Measurements from ENCODE around the gene NME9.

Gene NME9

GRCh38 chr3:138334608-138335007 lies 5.0 kb upstream of the NME9 start:
- no peak for DNase-seq (ENCODE audit: low read depth in 2 of 2)

- DNase-seq (ENCODE audit: low read depth in 2 of 2): no peak
Measured at GRCh38 chr3:138332472-138333073, 2.9 kb upstream of the NME9 start.

GRCh38 chr3:138331143-138331894 lies 1.7 kb upstream of the NME9 start:
- no peak for DNase-seq (ENCODE audit: low read depth in 2 of 2)

GRCh38 chr3:138329984-138330293 lies 288 bp upstream of the NME9 start:
- no peak for DNase-seq (ENCODE audit: low read depth in 2 of 2)

- DNase-seq (ENCODE audit: low read depth in 2 of 2): no peak
Measured at GRCh38 chr3:138328341-138328740, 1.3 kb downstream of the NME9 start.

GRCh38 chr3:138327831-138328230 lies 1.8 kb downstream of the NME9 start:
- no peak for DNase-seq (ENCODE audit: low read depth in 2 of 2)

- no peak for DNase-seq (ENCODE audit: low read depth in 2 of 2)
Measured at GRCh38 chr3:138326866-138327595, 2.6 kb downstream of the NME9 start.

- no peak for DNase-seq (ENCODE audit: low read depth in 2 of 2)
Measured at GRCh38 chr3:138325990-138326389, 3.7 kb downstream of the NME9 start.

- no peak for DNase-seq (ENCODE audit: low read depth in 2 of 2)
Measured at GRCh38 chr3:138323971-138324370, 5.7 kb downstream of the NME9 start.

- no peak for DNase-seq (ENCODE audit: low read depth in 2 of 2)
Measured at GRCh38 chr3:138317687-138318086, 12.0 kb downstream of the NME9 start.

- DNase-seq (ENCODE audit: low read depth in 2 of 2): no peak
Measured at GRCh38 chr3:138314751-138315150, 14.9 kb downstream of the NME9 start.

- no peak for DNase-seq (ENCODE audit: low read depth in 2 of 2)
Measured at GRCh38 chr3:138310494-138310893, 19.2 kb downstream of the NME9 start.

GRCh38 chr3:138308783-138309182 lies 20.9 kb downstream of the NME9 start:
- DNase-seq (ENCODE audit: low read depth in 2 of 2): no peak

- no peak for DNase-seq (ENCODE audit: low read depth in 2 of 2)
Measured at GRCh38 chr3:138307899-138308298, 21.8 kb downstream of the NME9 start.

GRCh38 chr3:138303474-138303873 lies 26.2 kb downstream of the NME9 start:
- no peak for DNase-seq (ENCODE audit: low read depth in 2 of 2)

GRCh38 chr3:138300647-138301046 lies 29.0 kb downstream of the NME9 start:
- DNase-seq (ENCODE audit: low read depth in 2 of 2): no peak

- DNase-seq (ENCODE audit: low read depth in 2 of 2): no peak
Measured at GRCh38 chr3:138297876-138298275, 31.8 kb downstream of the NME9 start.

- DNase-seq (ENCODE audit: low read depth in 2 of 2): peak in 1 of 2 donors; percentile 7
Measured at GRCh38 chr3:138297059-138297607, 32.5 kb downstream of the NME9 start.

GRCh38 chr3:138296639-138297038 lies 33.0 kb downstream of the NME9 start:
- peak in 1 of 2 donors; percentile 23 for DNase-seq (ENCODE audit: low read depth in 2 of 2)

GRCh38 chr3:138289701-138290100 lies 40.0 kb downstream of the NME9 start:
- DNase-seq (ENCODE audit: low read depth in 2 of 2): peak in 1 of 2 donors; percentile 10

GRCh38 chr3:138289260-138289659 lies 40.4 kb downstream of the NME9 start:
- no peak for DNase-seq (ENCODE audit: low read depth in 2 of 2)

- DNase-seq (ENCODE audit: low read depth in 2 of 2): no peak
Measured at GRCh38 chr3:138284957-138285477, 44.6 kb downstream of the NME9 start.

Data from stimulated activated CD4-positive, alpha-beta T cell treated with anti-CD3 and anti-CD28 coated beads, Interleukin-4, amount 100 ng/mL, for 48 hours (primary cell).